ENCODE data around the gene PIGR. TPM values are rescaled to one million over a fixed set of nuclear protein-coding genes. Genes with fewer than 3 reads are reported as not detected.

PIGR gene
- total and polyA plus RNA-seq, 10 of the 15 experiments (the other 5 are each of a cell fraction or from before 2014, with no cell fraction given) = 0.96 to 7.6 (median 1.8) TPM

DNA sequence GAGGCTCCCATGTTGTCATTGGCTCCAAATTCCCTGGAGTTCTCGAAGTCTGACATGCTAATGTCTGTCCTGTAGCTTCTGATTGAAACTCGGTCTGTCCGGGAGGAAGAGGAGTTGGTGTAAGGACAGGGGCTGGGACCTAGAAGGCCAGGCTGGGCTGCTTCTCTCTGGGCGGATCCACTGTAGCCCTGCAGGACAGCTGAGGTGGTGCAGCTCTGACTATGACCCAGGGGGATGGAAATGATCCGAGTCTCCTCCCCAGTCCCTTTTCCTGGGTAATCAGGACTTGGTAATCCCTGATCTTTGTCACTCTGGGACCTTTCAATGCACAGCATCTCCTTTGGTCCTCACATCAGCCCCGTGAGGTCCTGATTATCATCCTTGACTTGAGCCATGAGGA is 14.6 kb downstream of the PIGR start:
- in situ Hi-C loops (cut with MboI) (no loop called here), intact Hi-C loops (cut with micrococcal nuclease; ENCODE audit: unreplicated experiment) (loop anchor here (5.0 kb wide), 1 partner anchor 121 kb away; the partner anchor contains the start of genes PFKFB2 and YOD1)
- no peak overlapping the region for H3K4me3 ChIP-seq
- DNase-seq (ENCODE audit: low read depth, low spot score) = no peak
- H3K79me2 ChIP-seq (ENCODE audit: control insufficient read depth, insufficient read depth, low read length) = no peaks in the 10 kb centered on the region
- H2AFZ ChIP-seq (ENCODE audit: control insufficient read depth, low read depth, low read length) = no peak overlapping the region; the same call in 1 of the 2 replicates
- WGBS (ENCODE audit: insufficient coverage, insufficient replicate concordance, low lambda C conversion rate, missing lambda C conversion rate) = 98% methylated on average over 6 of the region's 6 CpGs
- no peak for ATAC-seq
- POLR2A ChIA-PET = interaction anchor here (0.5 to 13.3 kb wide), 7 partner anchors 15 to 653 kb away, joined by 3 to 222 read pairs (median 4); partner anchors contain the start of gene FCMR
- H4K20me1 ChIP-seq (ENCODE audit: control insufficient read depth, insufficient read depth) = no peaks in the 10 kb centered on the region
- CTCF ChIA-PET = interaction anchor here (0.7 to 13.5 kb wide), 30 partner anchors 11 to 411 kb away, joined by 3 to 643 read pairs (median 7); partner anchors contain the start of genes DYRK3, FCAMR, FCMR and IL20
- no peaks in the 10 kb centered on the region for H3K27me3 ChIP-seq (replicated peaks in 1 of 2; ENCODE audit: control insufficient read depth in 2 of 2, insufficient read depth in 2 of 2, low read length in 1 of 2)
- RAD21 ChIA-PET (ENCODE audit: unreplicated experiment) = interaction anchor here (0.7 to 13.5 kb wide), 17 partner anchors 14 to 296 kb away, joined by 3 to 371 read pairs (median 7); partner anchors contain the start of genes DYRK3 and FCMR
- peaks cover 46% of the 10 kb centered on the region for H3K4me1 ChIP-seq (ENCODE audit: control insufficient read depth, insufficient read depth, low read length)
- no peak overlapping the region for H3K9ac ChIP-seq (ENCODE audit: control insufficient read depth, insufficient read depth, low read length)
- SMC1A ChIA-PET (ENCODE audit: uncharacterized antibody, unreplicated experiment) = interaction anchor here (0.6 to 10.3 kb wide), 28 partner anchors 9 to 301 kb away, joined by 3 to 431 read pairs (median 5); partner anchors contain the start of genes FCAMR, FCMR, IL19 and IL20
- H3K36me3 ChIP-seq (ENCODE audit: control insufficient read depth in 2 of 2, insufficient read depth in 2 of 2, low read length in 1 of 2) = no peaks in the 10 kb centered on the region
- TF ChIP-seq, protein P1, sequence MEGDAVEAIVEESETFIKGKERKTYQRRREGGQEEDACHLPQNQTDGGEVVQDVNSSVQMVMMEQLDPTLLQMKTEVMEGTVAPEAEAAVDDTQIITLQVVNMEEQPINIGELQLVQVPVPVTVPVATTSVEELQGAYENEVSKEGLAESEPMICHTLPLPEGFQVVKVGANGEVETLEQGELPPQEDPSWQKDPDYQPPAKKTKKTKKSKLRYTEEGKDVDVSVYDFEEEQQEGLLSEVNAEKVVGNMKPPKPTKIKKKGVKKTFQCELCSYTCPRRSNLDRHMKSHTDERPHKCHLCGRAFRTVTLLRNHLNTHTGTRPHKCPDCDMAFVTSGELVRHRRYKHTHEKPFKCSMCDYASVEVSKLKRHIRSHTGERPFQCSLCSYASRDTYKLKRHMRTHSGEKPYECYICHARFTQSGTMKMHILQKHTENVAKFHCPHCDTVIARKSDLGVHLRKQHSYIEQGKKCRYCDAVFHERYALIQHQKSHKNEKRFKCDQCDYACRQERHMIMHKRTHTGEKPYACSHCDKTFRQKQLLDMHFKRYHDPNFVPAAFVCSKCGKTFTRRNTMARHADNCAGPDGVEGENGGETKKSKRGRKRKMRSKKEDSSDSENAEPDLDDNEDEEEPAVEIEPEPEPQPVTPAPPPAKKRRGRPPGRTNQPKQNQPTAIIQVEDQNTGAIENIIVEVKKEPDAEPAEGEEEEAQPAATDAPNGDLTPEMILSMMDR (IDR thresholded peaks at IDR 0.05 in 2 of 3, conservative IDR thresholded peaks at IDR 0.05 in 1 of 3; ENCODE audit: control insufficient read depth in 2 of 3, extremely low read depth in 1 of 3, insufficient read depth in 1 of 3, low read depth in 3 of 3, low read length in 3 of 3) = peak in 2 of 3 experiments; percentile 24 to 39; a peak in 2 of 6 replicates
- TF ChIP-seq, protein P2, sequence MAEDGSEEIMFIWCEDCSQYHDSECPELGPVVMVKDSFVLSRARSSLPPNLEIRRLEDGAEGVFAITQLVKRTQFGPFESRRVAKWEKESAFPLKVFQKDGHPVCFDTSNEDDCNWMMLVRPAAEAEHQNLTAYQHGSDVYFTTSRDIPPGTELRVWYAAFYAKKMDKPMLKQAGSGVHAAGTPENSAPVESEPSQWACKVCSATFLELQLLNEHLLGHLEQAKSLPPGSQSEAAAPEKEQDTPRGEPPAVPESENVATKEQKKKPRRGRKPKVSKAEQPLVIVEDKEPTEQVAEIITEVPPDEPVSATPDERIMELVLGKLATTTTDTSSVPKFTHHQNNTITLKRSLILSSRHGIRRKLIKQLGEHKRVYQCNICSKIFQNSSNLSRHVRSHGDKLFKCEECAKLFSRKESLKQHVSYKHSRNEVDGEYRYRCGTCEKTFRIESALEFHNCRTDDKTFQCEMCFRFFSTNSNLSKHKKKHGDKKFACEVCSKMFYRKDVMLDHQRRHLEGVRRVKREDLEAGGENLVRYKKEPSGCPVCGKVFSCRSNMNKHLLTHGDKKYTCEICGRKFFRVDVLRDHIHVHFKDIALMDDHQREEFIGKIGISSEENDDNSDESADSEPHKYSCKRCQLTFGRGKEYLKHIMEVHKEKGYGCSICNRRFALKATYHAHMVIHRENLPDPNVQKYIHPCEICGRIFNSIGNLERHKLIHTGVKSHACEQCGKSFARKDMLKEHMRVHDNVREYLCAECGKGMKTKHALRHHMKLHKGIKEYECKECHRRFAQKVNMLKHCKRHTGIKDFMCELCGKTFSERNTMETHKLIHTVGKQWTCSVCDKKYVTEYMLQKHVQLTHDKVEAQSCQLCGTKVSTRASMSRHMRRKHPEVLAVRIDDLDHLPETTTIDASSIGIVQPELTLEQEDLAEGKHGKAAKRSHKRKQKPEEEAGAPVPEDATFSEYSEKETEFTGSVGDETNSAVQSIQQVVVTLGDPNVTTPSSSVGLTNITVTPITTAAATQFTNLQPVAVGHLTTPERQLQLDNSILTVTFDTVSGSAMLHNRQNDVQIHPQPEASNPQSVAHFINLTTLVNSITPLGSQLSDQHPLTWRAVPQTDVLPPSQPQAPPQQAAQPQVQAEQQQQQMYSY (CRISPR knock-in tag; IDR thresholded peaks at IDR 0.05) = no peak
- peak; percentile 14; the same call in 1 of the 2 replicates for TF ChIP-seq EED (IDR thresholded peaks at IDR 0.05; ENCODE audit: low read depth)
- no TSS peak for BruUV-seq (replicated peaks)
- H3K9me3 ChIP-seq (replicated peaks; ENCODE audit: control insufficient read depth, insufficient read depth, low read length) = no peaks in the 10 kb centered on the region
- no peak for FAIRE-seq
- H3K27ac ChIP-seq (ENCODE audit: control insufficient read depth, insufficient read depth) = peak overlapping the region; percentile 99
- H3K4me2 ChIP-seq (ENCODE audit: control insufficient read depth, insufficient read depth) = peak overlapping the region; percentile 17
